Chondrocyte (in vitro differentiated cells): ENCODE data around the gene ANXA11. TPM values are rescaled to one million over a fixed set of nuclear protein-coding genes. Genes with fewer than 3 reads are reported as not detected.

Source experiments
- DNase-seq: peaks from one replicate; pipeline ENCODE4 v3.0.0; 2021; ENCODE audit warnings: mixed read lengths, low spot score
- H3K27ac Mint-ChIP-seq: one replicate; pipeline ENCODE4 v1.8.0; 2021; ENCODE audit warnings: mild to moderate bottlenecking, moderate library complexity, mixed read lengths; ENCODE audit not compliant: unreplicated experiment
- H3K27me3 Mint-ChIP-seq: 2 replicates; pipeline ENCODE4 v1.8.0; 2021; ENCODE audit warnings: low read depth, mixed read lengths
- H3K36me3 Mint-ChIP-seq: 2 replicates; pipeline ENCODE4 v1.8.0; 2021; ENCODE audit warnings: low read depth, mixed read lengths
- H3K4me1 Mint-ChIP-seq: 2 replicates; pipeline ENCODE4 v1.8.0; 2021; ENCODE audit warnings: low read depth, mild to moderate bottlenecking, mixed read lengths
- H3K4me3 Mint-ChIP-seq: one replicate; pipeline ENCODE4 v1.8.0; 2021; ENCODE audit warnings: mild to moderate bottlenecking, moderate library complexity, mixed read lengths; ENCODE audit not compliant: unreplicated experiment
- H3K9me3 Mint-ChIP-seq: 2 replicates; pipeline ENCODE4 v1.8.0; 2021; ENCODE audit warnings: low read depth, mixed read lengths
- CTCF ChIP-seq: fragments of 200-600 bp; sonication (generic); IDR thresholded peaks from 2 replicates; pipeline ENCODE4 v1.5.0; 2021; ENCODE audit warnings: antibody characterized with exemption, mild to moderate bottlenecking, moderate library complexity
- total RNA-seq: library from RNA; stranded (reverse); gene quantifications from 3 replicates; pipeline ENCODE4 v1.2.1, GENCODE V29; 2021

The ANXA11 gene
- total RNA-seq, 1 donor from 2014 or later, result 139 TPM

- no peak for TF ChIP-seq CTCF
- no peaks in the 10 kb centered on the region for H3K9me3 Mint-ChIP-seq
Observed at GRCh38 chr10:80118669-80119068, 86.7 kb downstream of the ANXA11 start.

GRCh38 chr10:80110986-80111385, 94.4 kb downstream of the ANXA11 start:
- DNase-seq, result no peak
- Mint-ChIP-seq H3K27ac (peak overlapping the region; percentile 88), H3K4me3 (no peak overlapping the region), H3K36me3 (peaks cover 16% of the 10 kb centered on the region), H3K4me1 (peaks cover 11% of the 10 kb centered on the region), H3K9me3 (peaks cover 28% of the 10 kb centered on the region), H3K27me3 (no peaks in the 10 kb centered on the region)
- no peak for TF ChIP-seq CTCF

More at GRCh38 chr10:80118669-80119068, 86.7 kb downstream of the ANXA11 start:
- Mint-ChIP-seq H3K4me3 (no peak overlapping the region), H3K4me1 (peaks cover 19% of the 10 kb centered on the region), H3K36me3 (no peaks in the 10 kb centered on the region), H3K27ac (no peak overlapping the region), H3K27me3 (no peaks in the 10 kb centered on the region)
- no peak for DNase-seq

- peaks cover 28% of the 10 kb centered on the region for H3K9me3 Mint-ChIP-seq
- no peaks in the 10 kb centered on the region for H3K27me3 Mint-ChIP-seq
- no peak overlapping the region for H3K27ac Mint-ChIP-seq
- H3K36me3 Mint-ChIP-seq, result peaks cover 16% of the 10 kb centered on the region
- no peak overlapping the region for H3K4me3 Mint-ChIP-seq
- no peak for TF ChIP-seq CTCF
- H3K4me1 Mint-ChIP-seq, result peaks cover 24% of the 10 kb centered on the region
- no peak for DNase-seq
Observed at GRCh38 chr10:80108576-80109239, 96.6 kb downstream of the ANXA11 start.

GRCh38 chr10:80104066-80104926, 101.0 kb downstream of the ANXA11 start:
- Mint-ChIP-seq H3K36me3 (peaks cover 11% of the 10 kb centered on the region), H3K4me3 (no peak overlapping the region), H3K4me1 (peaks cover 15% of the 10 kb centered on the region), H3K27me3 (no peaks in the 10 kb centered on the region), H3K27ac (peak overlapping the region; percentile 80), H3K9me3 (peaks cover 21% of the 10 kb centered on the region)
- no peak for TF ChIP-seq CTCF
- no peak for DNase-seq

Other genes with a start within 250 kb of the ANXA11 start
- gene TMEM254, start 126.9 kb downstream of the ANXA11 start, total RNA-seq, result 18.2 to 19.6 TPM (median 18.9 TPM) in 3 replicates
- 121 to 198 TPM (median 193 TPM) in 3 replicates for gene PLAC9, start 72.8 kb downstream of the ANXA11 start, total RNA-seq
- not detected in 3 replicates for gene MAT1A, start 84.1 kb upstream of the ANXA11 start, total RNA-seq
- not detected in 3 replicates for gene DYDC1, start 151.2 kb upstream of the ANXA11 start, total RNA-seq
- gene DYDC2, start 151.2 kb upstream of the ANXA11 start, total RNA-seq, result not detected in 3 replicates
- 47.4 to 86.9 TPM (median 83.9 TPM) in 3 replicates for gene PRXL2A, start 203.0 kb upstream of the ANXA11 start, total RNA-seq
- 23.0 to 57.4 TPM (median 53.8 TPM) in 3 replicates for gene TSPAN14, start 248.8 kb upstream of the ANXA11 start, total RNA-seq